Activated CD8-positive, alpha-beta memory T cell treated with anti-CD3 and anti-CD28 coated beads, Interleukin-2, amount 50 U/mL, for 24 hours (primary cell): ENCODE measurements around the gene PUS1.

Experiments
- DNase-seq: peaks from one replicate; pipeline ENCODE4 v3.0.0-alpha.2; 2020; ENCODE audit errors: extremely low read depth

Gene PUS1

GRCh38 chr12:131915823-131916222, 13.3 kb upstream of the PUS1 start:
- no peak for DNase-seq

DNA sequence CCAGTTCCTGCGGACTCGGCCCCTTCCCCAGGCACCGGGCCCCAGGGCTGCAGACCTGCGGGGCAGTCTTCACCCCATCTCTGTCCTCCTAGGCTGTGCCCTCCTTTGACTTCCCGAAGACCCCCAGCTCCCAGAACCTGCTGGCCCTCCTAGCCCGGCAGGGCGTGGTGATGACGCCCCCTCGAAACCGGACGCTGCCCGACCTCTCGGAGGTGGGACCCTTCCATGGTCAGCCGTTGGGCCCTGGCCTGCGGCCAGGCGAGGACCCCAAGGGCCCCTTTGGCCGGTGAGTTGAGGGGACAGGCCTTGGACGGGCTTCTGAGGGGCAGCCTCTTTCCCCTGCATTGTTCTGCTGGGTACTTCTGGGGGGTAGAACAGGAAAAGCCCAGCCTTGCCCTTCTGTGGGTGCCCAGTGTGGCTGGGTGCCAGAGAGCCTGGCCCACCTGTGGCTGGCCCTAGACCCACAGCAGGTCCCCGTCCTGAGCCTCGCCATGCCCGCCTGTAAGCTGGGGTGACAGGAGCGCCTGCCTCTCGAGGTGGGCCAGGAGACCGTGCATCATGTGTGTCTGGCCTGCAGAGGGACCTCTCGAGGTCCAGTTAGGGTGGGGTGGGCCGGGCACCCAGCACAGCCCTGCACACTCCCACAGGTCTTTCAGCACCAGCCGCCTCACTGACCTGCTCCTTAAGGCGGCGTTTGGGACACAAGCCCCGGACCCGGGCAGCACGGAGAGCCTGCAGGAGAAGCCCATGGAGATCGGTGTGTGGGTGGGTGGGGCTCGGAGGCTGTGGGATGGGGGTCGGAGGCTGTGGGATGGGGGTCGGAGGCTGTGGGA, 12.6 kb upstream of the PUS1 start:
- no peak for DNase-seq

- DNase-seq: no peak
Observed at GRCh38 chr12:131917139-131917710, 11.9 kb upstream of the PUS1 start.

GRCh38 chr12:131917711-131918306, 11.3 kb upstream of the PUS1 start:
- DNase-seq: no peak

- DNase-seq: no peak
Observed at GRCh38 chr12:131918311-131919050, 10.6 kb upstream of the PUS1 start.

GRCh38 chr12:131919051-131919347, 10.1 kb upstream of the PUS1 start:
- no peak for DNase-seq

- DNase-seq: no peak
Observed at GRCh38 chr12:131919366-131920156, 9.5 kb upstream of the PUS1 start.

DNA sequence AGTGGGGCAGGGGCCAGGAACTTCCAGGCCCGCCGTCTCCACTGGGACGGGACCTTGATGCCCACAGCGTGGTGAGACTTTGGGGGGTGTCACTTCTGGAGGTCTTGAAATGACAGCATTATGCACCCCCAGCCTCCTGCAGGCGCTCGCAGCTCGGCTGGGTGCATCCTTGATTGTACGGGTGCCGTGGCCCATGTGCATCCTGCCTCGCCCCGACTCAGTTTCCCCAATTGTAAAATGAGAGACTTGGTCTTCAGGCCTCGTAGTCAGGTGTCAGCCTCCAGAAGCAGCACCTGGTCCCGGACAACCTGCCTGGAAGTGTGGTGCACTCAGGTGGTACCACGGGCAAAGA, 8.9 kb upstream of the PUS1 start:
- DNase-seq: no peak

DNA sequence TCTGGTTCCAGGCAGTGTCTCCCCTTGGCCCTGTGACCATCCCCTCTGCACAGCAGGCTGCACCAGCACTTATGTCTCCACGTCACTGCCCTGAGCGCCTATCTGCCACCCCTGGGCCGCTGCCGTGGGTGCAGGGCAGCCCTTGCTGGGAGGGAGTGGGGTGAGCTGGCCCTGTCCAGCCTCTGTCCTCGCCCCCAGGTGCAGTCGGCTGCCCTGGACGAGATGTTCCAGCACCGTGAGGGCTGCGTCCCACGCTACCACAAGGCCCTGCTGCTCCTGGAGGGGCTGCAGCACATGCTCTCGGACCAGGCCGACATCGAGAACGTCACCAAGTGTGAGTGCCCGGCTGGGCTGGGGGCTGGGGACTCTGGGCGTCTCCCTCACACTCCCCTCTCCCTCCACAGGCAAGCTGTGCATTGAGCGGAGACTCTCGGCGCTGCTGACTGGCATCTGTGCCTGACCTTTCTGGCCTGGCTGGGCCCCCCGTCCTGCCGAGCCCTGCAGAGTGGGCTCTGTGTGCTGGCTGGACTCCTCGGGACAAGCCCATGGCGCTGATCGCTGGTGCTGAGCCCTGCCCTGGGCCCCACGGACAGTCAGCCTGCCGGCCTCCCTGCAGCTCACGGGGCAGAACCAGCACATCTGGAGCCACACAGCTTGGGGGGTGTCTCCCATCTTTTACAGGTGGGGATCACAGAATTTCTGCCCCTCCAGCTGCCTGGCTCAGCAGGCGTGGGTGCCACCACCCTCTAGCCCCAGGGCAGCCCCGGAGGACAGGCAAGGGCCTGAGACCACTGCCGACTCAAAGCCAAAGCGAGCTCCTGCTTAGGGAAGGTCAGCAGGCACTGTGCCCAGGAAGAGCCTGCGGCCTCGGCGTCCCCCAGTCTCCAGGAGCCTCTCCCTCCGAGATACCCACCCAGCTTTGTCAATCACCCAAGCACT, 7.9 kb upstream of the PUS1 start:
- no peak for DNase-seq

GRCh38 chr12:131921866-131922769, 7.0 kb upstream of the PUS1 start:
- DNase-seq: no peak

GRCh38 chr12:131922772-131923171, 6.3 kb upstream of the PUS1 start:
- no peak for DNase-seq

DNA sequence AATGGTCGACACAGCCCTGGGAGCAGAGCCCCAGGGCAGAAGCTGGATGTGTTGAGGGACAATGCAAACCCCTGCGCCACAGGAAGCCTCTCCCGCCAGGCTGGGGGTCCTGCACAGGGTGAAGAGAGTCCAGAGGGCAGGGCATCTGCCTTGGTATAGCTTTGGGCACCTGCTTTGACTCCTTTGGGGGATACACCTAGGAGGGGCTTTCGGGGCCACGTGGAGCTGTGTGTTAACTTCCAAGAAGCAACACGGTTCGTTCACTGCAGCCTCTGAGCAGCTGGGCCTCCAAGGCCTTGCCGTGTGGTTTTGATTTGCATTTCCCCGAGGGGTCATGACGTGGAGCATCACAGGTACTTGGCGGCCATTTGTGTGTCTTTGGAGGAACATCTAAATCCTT, 5.8 kb upstream of the PUS1 start:
- no peak for DNase-seq

- no peak for DNase-seq
Observed at GRCh38 chr12:131927110-131928079, 1.7 kb upstream of the PUS1 start.

- no peak for DNase-seq
Observed at GRCh38 chr12:131928080-131928710, 881 bp upstream of the PUS1 start.

- DNase-seq: no peak
Observed at GRCh38 chr12:131929581-131930456, 743 bp downstream of the PUS1 start.

- DNase-seq: no peak
Observed at GRCh38 chr12:131930510-131930909, 1.4 kb downstream of the PUS1 start.

GRCh38 chr12:131933387-131933786, 4.3 kb downstream of the PUS1 start:
- no peak for DNase-seq
